DMS153 (cell line): Measurements from ENCODE around the gene FMO4.
"Not testable (repeated sequence)": the region's sequence is repeated elsewhere in the genome, so short reads cannot be mapped to it uniquely, and the experiment has no call there.

ENCODE experiments used
- DNase-seq: peaks from one replicate; lab custom pipeline; 2025; lab: John Stamatoyannopoulos, UW

The FMO4 gene

DNA sequence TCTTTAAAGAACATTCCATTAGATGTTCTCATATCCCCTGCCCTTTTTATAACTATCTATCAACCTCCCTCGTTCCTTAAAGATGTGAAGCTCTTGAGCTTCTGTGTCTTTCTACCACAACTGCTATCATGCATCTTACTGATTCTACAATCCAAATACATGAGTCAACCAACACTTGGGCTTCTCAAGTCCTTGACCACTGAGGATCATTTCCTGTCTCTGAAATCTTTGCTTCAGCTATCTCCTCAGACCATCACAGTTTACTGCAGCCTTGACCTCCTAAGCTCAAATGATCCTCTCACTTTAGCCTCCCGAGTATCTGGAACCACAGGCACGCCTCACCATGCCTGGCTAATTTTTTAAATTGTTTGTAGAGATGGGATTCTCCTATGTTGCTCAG, 75.2 kb downstream of the FMO4 start:
- no peak for DNase-seq

DNA sequence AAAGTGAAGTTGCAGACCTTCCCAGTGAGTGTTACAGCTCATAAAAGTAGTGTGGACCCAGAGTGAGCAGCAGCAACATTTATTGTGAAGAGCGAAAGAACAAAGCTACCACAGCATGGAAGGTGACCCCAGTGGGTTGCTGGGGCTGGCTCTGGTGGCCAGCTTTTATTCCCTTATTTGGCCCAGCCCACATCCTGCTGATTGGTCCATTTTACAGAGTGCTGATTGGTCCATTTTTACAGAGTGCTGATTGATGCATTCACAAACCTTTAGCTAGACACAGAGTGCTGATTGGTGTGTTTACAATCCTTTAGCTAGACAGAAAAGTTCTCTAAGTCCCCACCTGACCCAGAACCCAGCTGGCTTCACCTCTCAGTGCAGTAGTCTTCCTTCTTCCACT, 76.8 kb downstream of the FMO4 start:
- DNase-seq, result not testable (repeated sequence)
